Right lobe of liver (tissue), 6 donors: Measurements from ENCODE around the gene GPR176. TPM values are rescaled to one million over a fixed set of nuclear protein-coding genes. Genes with fewer than 3 reads are reported as not detected.

Source experiments
- ATAC-seq, 4 donors: fragments of 200-7000 bp; cut with Tn5 transposase; one replicate each; pipeline ENCODE4 v1.9.1; 2020; ENCODE audit warnings: mild to moderate bottlenecking in 4 of 4, moderate library complexity in 4 of 4
- DNase-seq, 3 donors: peaks; one replicate each; pipeline ENCODE4 v3.0.0-alpha.2; 2020
- H3K27ac ChIP-seq, 3 donors: fragments of 200-600 bp; one replicate each; pipeline ENCODE4 v1.8.0; 2022
- H3K27me3 ChIP-seq, 2 donors: fragments of 200-600 bp; one replicate each; pipeline ENCODE4 v1.8.0; 2022
- H3K36me3 ChIP-seq, 4 donors: fragments of 200-600 bp; sonication (generic) in 1 of 4; one replicate each; pipeline versions ENCODE4 v1.5.1 to v1.8.0; 2017 to 2022; ENCODE audit warnings: control low read depth in 1 of 4
- H3K4me1 ChIP-seq, 4 donors: fragments of 200-600 bp; sonication (generic) in 1 of 4; one replicate each; pipeline versions ENCODE4 v1.5.1 to v1.8.0; 2017 to 2022; ENCODE audit warnings: control low read depth in 1 of 4
- H3K4me3 ChIP-seq, 3 donors: fragments of 200-600 bp; one replicate each; pipeline ENCODE4 v1.8.0; 2022
- H3K9me3 ChIP-seq, 4 donors: fragments of 200-600 bp; sonication (generic) in 1 of 4; one replicate each; pipeline versions ENCODE4 v1.5.1 to v1.8.0; 2017 to 2022; ENCODE audit warnings: control low read depth in 1 of 4
- POLR2A ChIP-seq: fragments of 450-650 bp; IDR thresholded peaks from one replicate; pipeline ENCODE4 v1.6.1; 2017; ENCODE audit warnings: antibody characterized with exemption, mild to moderate bottlenecking
- WGBS: methylation state at CpG from one replicate; pipeline ENCODE4 v1.1.6; 2018; ENCODE audit warnings: low coverage, low lambda C conversion rate; ENCODE audit not compliant: insufficient coverage; ENCODE audit errors: missing lambda C conversion rate; 5-methylcytosine and 5-hydroxymethylcytosine counted together
- intact Hi-C, 2 donors: fragments of 100-400 bp; cut with DNase I; formaldehyde crosslinking; loops; one replicate each; pipeline versions ENCODE4 v1.11.2 to v1.14.1; 2022
- small RNA-seq, 2 experiments: library from RNA; depleted of rRNA; stranded (forward); fragments of <200 nt; gene quantifications; one replicate each; pipeline ENCODE3, GENCODE V24; 2016
- total RNA-seq, 6 experiments: library from RNA; depleted of rRNA in 2 of 6; stranded (reverse); fragments of >200 nt in 2 of 6; fragmentation: NEBNext Ultra II Directional in 3 of 6; extraction: Animal tissue kit (Norgen Biotek cat#: 25700) in 3 of 6; gene quantifications; one replicate each; pipeline versions ENCODE4 v1.1.0 to v1.2.4, GENCODE V29; 2016 to 2023
- TF ChIP-seq, protein P1 (sequence below), 4 donors: fragments of 200-600 bp in 3 of 4; fragments of 450-650 bp in 1 of 4; IDR thresholded peaks; one replicate each; pipeline versions ENCODE4 v1.5.1 to v1.8.0; 2016 to 2022; ENCODE audit warnings: antibody characterized with exemption in 4 of 4, mild to moderate bottlenecking in 2 of 4
- donor health status: DM: no; HTN: yes; CAD: no.
- donor health status: DM: no; HTN: no; CAD: no.
- donor health status: DM: no; HTN: no; CAD: no.
- donor health status: DM: no; HTN: yes; CAD: no.
- donor health status: DM: no; HTN: yes; CAD: no.

GPR176 gene
- total RNA-seq, 6 experiments from 2014 or later = 0.59 to 2.1 (median 1.3) TPM

DNA sequence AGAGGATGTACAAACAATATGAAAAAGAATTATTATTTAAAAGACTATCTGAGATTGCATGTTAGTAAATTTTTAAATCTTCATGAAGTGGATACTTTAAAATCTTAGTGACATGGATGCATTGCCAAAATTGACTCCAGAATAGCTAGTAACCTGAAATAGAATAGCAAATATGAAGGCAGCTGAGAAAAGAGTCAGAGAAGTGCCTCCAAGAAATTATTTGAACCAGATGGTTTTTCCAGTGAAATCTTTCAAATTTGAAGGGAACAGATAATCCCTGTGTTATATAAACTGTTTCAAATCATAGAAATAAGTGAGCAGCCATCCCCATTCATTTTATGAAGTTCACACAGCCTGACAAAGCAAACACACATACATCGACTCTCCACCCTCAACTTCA, 167.1 kb downstream of the GPR176 start:
- ATAC-seq (no peak), DNase-seq (no peak)
- intact Hi-C loops = loop anchor here in 1 of 2 donors (10.0 kb wide), 1 partner anchor 68 kb away; no protein-coding TSS in a partner anchor
- Histone ChIP-seq H3K4me3 (no peak overlapping the region), H3K27ac (no peak overlapping the region), H3K9me3 (no peaks in the 10 kb centered on the region), H3K27me3 (no peaks in the 10 kb centered on the region), H3K4me1 (no peaks in the 10 kb centered on the region), H3K36me3 (no peaks in the 10 kb centered on the region)
- WGBS = 67% methylated on average over 1 of the region's 1 CpG
- no peak for TF ChIP-seq POLR2A
- TF ChIP-seq, protein P1, sequence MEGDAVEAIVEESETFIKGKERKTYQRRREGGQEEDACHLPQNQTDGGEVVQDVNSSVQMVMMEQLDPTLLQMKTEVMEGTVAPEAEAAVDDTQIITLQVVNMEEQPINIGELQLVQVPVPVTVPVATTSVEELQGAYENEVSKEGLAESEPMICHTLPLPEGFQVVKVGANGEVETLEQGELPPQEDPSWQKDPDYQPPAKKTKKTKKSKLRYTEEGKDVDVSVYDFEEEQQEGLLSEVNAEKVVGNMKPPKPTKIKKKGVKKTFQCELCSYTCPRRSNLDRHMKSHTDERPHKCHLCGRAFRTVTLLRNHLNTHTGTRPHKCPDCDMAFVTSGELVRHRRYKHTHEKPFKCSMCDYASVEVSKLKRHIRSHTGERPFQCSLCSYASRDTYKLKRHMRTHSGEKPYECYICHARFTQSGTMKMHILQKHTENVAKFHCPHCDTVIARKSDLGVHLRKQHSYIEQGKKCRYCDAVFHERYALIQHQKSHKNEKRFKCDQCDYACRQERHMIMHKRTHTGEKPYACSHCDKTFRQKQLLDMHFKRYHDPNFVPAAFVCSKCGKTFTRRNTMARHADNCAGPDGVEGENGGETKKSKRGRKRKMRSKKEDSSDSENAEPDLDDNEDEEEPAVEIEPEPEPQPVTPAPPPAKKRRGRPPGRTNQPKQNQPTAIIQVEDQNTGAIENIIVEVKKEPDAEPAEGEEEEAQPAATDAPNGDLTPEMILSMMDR (IDR thresholded peaks at IDR 0.05) = no peak

DNA sequence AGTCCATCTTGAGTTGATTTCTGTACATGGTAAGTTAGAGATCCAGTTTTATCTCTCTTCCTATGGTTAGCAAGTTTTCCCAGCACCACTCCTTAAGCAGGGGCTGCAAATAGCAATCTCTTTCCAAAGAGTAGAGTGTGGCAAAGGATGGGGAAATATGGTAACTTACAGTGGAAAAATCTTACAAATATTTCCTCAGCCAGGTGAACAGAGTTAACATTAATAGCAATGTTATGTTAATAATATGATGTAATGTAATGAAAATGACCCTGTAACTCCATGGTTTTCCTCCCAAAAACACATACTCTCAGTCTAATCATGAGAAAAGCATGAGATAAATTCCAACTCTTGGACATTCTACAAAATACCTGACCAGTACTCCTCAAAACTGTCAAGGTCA, 167.8 kb downstream of the GPR176 start:
- DNase-seq = no peak
- intact Hi-C loops = loop anchor here in 1 of 2 donors (10.0 kb wide), 1 partner anchor 67 kb away; no protein-coding TSS in a partner anchor

More for the DNA sequence above, 167.8 kb downstream of the GPR176 start:
- H3K27ac ChIP-seq = no peak overlapping the region
- no peaks in the 10 kb centered on the region for H3K36me3 ChIP-seq
- TF ChIP-seq POLR2A = no peak
- TF ChIP-seq, protein P1 (IDR thresholded peaks at IDR 0.05) = no peak
- H3K4me3 ChIP-seq = no peak overlapping the region
- H3K27me3 ChIP-seq = no peaks in the 10 kb centered on the region
- no peaks in the 10 kb centered on the region for H3K9me3 ChIP-seq
- no peaks in the 10 kb centered on the region for H3K4me1 ChIP-seq
- no peak for ATAC-seq

Small RNA genes within 50 kb of the gene (small RNA-seq; reads per million reads assigned to genes)
- gene RF00019 = 0 reads per million in 2 experiments

Other genes starting within 250 kb of the GPR176 start
- under 1 TPM in 5 of 6 experiments, not detected in 1; 0.07 to 0.74 (median 0.35) TPM for gene FSIP1, start 137.4 kb downstream of the GPR176 start, total RNA-seq
- gene EIF2AK4, start 13.8 kb upstream of the GPR176 start, total RNA-seq = 10 to 100 TPM; 12.6 to 42.3 (median 22.4) TPM
- 100 to 1,000 TPM in 2 of 6 experiments, 10 to 100 TPM in 4; 57.9 to 277 (median 81.0) TPM for gene SRP14, start 118.9 kb upstream of the GPR176 start, total RNA-seq
- 1 to 10 TPM; 1.7 to 7.3 (median 3.4) TPM for gene BMF, start 188.6 kb upstream of the GPR176 start, total RNA-seq
- gene BUB1B, start 240.8 kb upstream of the GPR176 start, total RNA-seq = 1 to 10 TPM in 3 of 6 experiments, under 1 TPM in 2, not detected in 1; 0.39 to 1.7 (median 1.2) TPM